GM19238 (cell line): ENCODE data around the gene PDE8A.

ENCODE experiments used
- DNase-seq: peaks from one replicate; pipeline ENCODE4 v3.0.0; 2011; ENCODE audit warnings: low spot score; ENCODE audit not compliant: insufficient read length

The PDE8A gene

DNA sequence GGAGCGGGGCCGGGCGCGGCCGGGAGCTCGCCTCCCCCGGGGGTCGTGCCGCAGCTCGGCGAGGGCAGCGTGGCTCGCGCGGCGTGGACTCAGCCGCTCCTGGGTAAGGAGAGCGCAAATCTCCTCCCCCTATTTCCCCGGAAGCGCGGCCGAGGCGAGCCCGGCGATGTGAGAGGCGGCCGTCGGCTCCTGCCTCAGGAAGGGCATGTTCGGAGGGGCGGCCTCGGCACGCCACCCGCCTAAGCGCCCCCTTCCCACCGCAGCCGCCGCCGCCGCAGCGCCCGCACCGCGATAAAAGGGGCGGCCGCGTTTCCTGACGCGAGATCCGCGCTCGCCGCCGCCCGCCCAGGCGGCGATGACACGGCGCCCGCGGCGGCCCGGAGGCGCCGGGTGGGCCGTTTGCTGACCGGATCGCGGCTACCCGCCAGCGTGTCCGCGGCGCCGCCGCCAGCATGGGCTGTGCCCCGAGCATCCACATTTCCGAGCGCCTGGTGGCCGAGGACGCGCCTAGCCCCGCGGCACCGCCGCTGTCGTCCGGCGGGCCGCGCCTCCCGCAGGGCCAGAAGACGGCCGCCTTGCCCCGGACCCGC is at the start of gene PDE8A:
PDE8A (plus strand) TSS at position 146 of the 590 bp plus-strand sequence; CDS start at position 453, 307 bp downstream.
- peak; percentile 60 for DNase-seq

GRCh38 chr15:84934942-84935729 is 46.5 kb upstream of the PDE8A start:
- DNase-seq, result no peak

DNA sequence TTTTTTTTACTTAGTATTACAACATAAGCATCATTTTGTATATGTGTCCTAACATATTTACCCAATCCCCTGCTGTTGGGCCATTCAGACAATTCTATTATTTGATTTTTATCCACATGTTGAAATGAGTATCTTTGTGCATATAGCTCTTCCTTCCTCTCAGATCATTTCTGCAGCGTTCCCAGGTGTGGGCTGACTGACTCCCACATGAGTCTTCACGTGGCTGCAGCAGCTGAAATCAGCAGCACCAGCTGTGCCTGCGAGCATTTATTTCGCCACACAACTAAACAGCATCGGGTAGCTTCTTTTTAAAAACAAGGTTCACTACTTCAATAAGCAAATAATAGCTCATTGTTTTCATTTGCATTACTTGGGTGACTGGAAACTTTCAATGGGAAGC is 44.5 kb upstream of the PDE8A start:
- no peak for DNase-seq

DNA sequence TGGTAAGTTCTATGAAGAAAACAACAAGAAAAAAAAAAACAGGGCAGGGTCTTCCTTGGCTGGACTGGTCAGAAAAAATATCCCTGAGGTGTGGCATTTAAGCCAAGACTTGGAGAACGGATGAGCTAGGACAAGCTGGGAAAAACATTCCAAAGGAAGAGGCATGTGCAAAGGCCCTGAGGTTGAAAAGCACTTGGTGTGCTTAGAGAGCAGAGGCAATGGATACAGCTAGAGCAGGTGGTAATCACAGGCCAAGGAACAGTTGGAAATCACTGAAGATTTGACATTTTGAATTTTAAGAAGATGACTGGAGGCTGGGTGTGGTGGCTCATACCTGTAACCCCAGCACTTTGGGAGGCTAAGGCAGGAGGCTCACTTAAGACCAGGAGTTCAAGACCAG is 42.9 kb upstream of the PDE8A start:
- DNase-seq, result no peak

GRCh38 chr15:84940399-84940798 is 41.3 kb upstream of the PDE8A start:
- DNase-seq, result no peak

- DNase-seq, result no peak
Observed at GRCh38 chr15:84942456-84942855, 39.2 kb upstream of the PDE8A start.

DNA sequence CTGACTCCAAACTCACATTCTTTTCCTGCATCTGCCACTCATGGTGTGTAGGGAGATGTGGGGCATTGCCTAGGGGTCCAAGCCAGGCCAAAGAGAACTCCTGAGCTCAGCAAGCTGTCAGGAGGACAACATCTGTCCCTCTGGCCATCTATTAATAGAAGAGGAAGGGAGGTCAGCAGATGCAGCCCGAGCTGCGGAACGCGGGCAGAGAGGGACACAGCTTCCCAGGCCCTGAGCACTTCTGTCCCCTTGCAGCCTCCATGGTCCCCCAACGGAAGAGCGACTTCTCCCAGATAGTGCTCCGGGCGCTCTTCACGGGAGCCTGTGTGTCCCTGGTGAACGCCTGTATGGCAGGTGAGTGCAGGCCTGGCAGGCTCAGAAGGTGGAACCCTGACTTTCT is 37.3 kb upstream of the PDE8A start:
- no peak for DNase-seq

DNA sequence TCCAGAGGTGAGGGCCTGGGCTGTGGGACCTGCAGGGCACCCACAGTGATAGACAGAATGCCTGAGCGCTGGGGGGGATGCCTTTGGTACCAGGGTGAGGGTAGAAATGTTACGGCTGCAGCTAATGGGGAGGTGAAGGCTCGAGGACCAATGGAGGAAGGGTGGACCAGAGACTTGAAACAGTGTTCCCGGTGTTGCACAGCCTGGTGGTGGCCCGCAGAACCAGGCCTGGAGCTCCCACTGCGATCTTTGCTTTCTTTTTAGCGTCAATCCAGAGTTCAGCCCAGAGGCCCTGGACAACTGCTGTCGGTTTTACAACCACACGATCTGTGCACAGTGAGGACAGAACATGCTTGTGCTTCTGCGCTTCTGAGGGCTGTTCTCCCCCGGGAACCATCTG is 36.8 kb upstream of the PDE8A start:
- DNase-seq, result no peak

DNA sequence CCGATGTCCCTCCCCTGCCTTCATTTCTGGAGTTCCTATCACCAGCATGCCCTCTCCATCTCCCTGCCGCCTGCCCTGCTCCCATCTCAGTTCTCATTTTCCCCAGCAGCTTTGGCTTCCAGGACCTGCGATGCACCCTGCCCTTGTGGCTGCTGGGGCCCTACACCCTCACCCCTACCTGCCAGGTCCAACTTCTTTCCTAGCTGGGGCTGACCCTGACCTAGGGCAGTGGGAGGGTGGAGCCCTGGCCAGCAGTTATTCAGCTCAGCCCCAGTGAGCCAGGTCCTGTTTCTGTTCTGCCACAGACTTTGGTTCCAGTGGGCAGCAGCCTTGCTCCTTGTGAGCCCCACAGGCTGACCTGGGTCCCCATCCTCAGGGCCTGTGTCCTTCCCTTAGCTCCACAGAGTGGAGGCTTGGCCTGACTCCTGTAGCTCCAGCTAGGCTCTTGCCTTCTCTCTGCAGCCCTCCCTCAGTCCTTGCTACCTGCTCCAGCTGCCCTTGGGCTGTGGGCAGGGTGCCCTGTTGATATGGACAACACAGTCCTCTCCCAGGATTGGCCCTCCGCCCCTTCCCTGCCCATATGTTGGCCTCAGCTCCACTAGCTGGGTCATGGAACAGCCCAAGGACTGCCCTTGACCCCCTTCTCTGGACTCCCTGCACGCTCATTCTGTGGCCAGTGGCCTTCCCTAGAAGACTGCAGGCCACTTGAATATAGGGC is 34.7 kb upstream of the PDE8A start:
- DNase-seq, result no peak

DNA sequence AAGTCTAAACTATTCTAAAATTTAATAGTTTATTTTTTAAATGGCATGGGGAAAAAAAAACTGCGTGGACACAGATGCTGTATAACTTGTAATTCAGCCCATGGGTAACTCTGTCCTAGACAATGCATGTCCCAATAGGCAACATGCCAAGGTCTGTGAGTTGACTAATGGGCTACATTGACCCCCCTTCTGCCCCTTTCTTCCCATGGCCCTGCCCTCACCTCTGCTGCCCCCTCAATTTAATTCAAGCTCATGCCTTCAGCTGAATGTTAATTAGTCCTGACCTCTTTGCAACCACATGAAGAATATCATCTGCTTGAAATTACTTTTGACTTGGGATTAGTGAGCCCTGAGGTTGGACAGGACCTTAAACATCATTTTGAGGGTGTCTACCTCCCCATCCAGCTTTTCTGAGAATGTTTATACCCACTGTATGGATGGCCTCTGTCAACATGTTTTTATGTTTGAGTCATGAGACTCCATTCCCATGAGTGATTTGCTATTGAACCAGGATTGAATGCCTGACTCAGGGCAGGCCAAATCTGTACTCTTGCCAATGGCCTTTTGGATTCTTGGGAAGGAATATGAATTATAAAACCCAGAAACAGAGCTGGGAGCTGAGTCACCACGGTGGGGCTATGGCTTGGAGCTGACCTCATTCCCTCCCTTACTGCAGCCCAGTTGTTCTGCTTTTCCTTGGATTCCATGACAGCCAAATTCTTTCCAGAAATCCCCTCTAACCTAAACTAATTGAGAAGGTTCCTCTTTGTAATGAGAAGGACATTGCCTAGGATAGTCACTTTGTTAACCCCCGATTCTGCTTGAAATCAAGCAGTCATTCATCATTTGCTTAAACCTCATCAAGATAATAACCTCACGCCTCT is 33.5 kb upstream of the PDE8A start:
- no peak for DNase-seq

DNA sequence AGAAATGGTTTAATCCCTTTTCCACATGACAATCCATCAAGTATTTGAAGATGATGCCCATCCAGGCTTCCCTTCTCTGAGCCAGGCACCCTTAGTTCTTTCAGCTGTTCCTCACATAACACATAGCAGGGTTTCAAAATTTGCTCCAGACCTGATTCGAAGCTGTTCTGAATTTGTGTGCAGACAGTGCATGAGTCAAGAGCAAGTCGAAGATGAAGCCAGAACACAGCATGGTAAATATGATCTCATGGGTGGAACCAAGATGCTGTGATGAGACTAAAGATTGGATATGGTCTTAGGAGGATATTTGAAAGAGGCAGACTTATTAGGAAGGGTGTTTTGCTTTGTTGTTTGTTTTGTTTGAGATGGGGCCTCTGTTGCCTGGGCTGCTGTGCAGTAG is 32.6 kb upstream of the PDE8A start:
- no peak for DNase-seq

DNA sequence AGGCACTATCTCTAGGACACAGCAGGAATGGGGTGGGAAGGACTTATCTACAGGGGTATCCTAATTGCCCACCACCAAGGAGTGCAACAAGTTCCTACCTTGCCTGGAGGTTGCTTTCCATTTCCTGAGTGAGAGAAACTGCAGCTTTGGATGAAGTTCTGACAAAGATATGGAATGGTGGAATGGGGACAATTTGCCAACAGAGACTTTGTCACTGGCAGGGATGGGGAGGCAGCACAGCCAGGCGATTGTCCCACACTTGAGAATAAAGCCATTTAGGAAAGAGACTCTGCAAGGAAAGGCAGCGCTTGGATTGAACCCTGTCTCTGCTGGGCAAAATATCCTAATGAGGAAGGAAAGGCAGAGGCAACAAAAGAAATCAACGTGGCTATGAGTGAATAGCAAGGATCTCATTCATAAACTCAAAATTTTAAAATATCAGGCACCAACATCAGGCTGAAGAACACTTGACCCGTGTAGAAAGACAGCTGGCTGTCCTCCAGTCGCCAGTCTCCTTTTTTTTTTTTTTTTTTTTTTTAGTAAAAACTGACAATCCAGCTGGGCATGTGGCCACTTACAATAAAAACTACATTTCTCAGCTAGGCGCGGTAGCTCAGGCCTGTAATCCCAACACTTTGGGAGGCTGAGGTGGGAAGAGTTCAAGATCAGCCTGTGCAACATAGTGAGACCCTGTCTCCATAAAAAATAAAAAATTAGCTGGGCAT is 31.6 kb upstream of the PDE8A start:
- DNase-seq, result no peak

DNA sequence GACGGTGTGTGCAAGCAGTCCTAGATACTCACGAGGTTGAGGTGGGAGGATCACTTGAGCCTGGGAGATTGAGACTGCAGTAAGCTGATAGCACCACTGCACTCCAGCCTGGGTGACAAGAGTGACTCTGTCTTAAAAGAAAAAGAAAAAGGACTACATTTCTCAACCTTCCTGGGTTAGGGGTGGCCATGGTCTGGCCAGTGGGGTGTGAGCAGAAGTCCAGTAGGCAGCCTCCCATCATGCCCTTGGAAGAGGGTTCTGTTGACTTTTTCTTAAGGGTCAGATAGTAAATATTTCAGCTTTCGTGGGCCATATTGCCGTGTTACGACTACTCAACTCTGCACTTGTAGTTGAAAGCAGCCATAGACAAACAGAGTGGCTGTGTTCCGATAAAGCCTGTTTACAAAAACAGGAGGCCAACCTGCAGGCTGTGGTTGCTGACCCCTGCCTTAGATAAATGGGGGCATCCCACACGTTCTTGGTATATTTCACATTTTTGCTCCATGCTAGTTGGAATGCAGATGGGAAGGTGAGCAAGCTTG is 31.0 kb upstream of the PDE8A start:
- DNase-seq, result no peak

- no peak for DNase-seq
Observed at GRCh38 chr15:84951736-84952135, 29.9 kb upstream of the PDE8A start.

- DNase-seq, result no peak
Observed at GRCh38 chr15:84953136-84953535, 28.5 kb upstream of the PDE8A start.

DNA sequence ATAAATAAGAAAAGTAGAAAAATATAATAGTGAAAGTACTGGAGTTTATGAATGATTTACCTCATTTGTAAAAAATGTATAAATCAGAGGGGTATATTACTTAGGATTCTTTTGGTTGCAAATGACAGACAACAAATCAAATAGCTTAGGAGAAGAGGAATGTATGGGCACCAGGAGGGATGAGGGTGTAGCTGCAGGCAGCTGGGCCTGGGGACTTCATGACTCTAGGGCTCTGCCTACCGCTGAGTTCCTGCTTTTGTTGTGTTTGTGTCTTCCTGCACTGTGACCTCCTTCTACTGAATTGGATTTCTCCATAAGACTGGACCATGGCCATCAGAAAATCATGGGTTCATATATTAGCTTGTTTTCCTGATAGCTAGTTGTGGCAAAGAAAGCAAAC is 27.9 kb upstream of the PDE8A start:
- DNase-seq, result no peak

DNA sequence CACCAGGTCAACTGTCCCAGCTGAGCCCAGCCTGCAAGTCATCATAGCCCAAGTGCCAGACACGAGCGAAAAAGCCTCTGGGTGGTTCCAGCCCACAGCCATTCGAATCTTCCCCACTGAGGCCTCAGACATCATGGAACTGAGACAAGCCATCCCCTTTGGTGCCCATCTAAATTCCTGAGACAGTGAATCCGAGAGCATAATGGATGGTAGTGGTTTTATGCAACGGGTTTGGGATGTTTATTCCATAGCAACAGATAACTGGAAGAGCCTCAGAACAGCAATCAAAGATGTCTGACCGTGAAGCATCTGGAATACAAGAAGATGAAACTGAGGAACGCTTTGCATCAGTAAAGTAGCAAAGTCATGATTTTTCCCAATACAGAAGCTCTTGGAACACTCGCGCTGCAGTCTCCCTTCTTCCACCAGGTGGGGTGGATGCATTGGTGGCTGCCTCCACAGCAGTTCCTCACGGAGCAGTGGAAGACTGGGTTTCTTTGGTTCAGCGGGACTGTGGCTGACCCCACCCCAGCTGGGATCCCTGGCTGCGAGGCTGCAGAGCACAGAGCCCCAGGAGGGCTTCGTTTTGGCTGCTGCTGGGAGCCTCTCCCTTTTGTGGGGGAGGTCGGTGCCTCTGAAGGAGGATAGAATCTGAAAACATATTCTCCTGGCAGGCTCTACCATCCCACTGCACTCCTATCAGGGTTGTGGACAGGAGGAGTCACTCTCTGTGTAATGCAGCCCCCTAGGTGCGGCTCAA is 26.4 kb upstream of the PDE8A start:
- peak; percentile 27 for DNase-seq

DNA sequence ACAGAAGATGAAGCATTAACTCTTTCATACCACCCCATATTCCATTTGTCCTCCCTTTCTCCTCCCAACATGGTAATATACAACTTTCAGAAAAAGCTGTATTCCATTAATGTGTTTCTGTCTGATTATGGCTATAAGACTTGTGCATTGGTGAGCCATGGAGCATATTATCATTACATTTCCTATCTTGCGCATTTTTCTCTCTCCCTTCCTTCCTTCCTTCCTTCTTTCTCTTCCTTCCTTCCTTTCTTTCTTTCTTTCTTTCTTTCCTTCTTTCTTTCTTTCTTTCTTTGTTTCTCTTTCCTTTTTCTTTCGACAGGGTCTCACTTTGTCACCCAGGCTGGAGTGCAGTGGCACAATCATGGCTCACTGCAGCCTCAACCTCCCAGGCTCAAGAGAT is 25.5 kb upstream of the PDE8A start:
- no peak for DNase-seq

- DNase-seq, result no peak
Observed at GRCh38 chr15:84960391-84961113, 21.1 kb upstream of the PDE8A start.
